GM18499 (cell line): ENCODE measurements around the gene MSH4.
"Not testable (repeated sequence)": the region's sequence is repeated elsewhere in the genome, so short reads cannot be mapped to it uniquely, and the experiment has no call there.

Experiments
- ATAC-seq: cut with Tn5 transposase; IDR thresholded peaks from one replicate; pipeline ENCODE4 v1.9.1; 2021; ENCODE audit warnings: moderate number of reproducible peaks; ENCODE audit not compliant: insufficient read depth, unreplicated experiment

MSH4 gene

GRCh38 chr1:75796376-75797272, at the start of gene MSH4:
MSH4 (plus strand) TSS chr1:75796882; CDS start chr1:75796986, 104 bp downstream.
- no peak for ATAC-seq

DNA sequence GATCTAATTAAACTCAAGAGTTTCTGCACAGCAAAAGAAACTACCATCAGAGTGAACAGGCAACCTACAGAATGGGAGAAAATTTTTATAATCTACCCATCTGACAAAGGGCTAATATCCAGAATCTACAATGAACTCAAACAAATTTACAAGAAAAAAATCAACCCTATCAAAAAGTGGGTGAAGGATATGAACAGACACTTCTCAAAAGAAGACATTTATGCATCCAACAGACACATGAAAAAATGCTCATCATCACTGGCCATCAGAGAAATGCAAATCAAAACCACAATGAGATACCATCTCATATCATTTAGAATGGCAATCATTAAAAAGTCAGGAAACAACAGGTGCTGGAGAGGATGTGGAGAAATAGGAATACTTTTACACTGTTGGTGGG, 39.5 kb upstream of the MSH4 start:
- not testable (repeated sequence) for ATAC-seq

DNA sequence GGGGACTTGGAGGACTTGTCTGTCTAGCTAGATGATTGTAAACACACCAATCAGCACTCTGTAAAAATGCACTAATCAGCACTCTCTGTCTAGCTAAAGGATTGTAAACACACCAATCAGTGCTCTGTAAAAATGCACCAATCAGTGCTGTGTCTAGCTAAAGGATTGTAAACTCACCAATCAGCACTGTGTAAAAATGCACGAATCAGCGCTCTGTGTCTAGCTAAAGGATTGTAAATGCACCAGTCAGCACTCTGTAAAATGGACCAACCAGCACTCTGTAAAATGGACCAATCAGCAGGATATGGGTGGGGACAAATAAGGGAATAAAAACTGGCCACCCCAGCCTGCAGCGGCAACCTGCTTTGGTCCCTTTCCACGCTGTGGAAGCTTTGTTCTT, 38.1 kb upstream of the MSH4 start:
- ATAC-seq, result not testable (repeated sequence)

GRCh38 chr1:75764057-75764655, 32.5 kb upstream of the MSH4 start:
- no peak for ATAC-seq

- no peak for ATAC-seq
Observed at GRCh38 chr1:75765697-75766355, 30.9 kb upstream of the MSH4 start.

DNA sequence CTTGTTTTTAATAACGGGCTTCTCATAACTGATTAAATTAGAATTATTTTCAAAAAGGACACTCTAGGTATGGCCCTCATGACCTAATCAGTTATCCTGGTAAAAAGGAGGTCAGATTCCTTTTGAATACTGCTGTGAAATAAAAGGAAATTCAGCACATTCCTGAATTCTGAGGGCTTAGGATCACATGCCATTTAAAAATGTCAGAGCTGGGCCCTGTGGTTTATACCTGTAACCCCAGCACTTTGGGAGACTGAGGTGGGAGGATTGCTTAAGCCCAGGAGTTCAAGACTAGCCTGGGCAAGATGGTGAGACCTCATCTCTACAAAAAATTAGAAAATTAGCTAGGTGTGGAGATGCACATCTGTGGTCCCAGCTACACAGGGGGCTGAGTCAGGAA, 28.7 kb upstream of the MSH4 start:
- ATAC-seq, result no peak

DNA sequence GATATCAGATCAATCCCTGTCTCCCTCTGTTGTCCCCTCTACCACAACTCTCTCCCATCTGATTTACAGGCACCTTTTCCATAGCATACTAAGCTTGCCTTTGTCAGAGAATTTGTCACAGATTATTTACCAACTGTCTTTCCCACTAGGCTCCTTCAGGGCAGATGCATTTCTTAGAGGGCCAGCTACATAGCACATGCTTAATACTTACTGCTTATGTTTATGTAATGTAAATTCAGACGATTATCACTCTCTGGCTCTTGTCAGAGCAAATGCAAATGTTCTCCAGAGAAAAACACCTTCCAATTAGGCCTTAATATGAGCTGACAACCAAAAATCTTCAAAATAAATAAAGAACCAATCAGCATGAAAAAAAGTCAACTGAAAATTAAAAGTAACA, 25.9 kb upstream of the MSH4 start:
- no peak for ATAC-seq

GRCh38 chr1:75771978-75772377, 24.7 kb upstream of the MSH4 start:
- ATAC-seq, result no peak

GRCh38 chr1:75777812-75778211, 18.9 kb upstream of the MSH4 start:
- not testable (repeated sequence) for ATAC-seq

DNA sequence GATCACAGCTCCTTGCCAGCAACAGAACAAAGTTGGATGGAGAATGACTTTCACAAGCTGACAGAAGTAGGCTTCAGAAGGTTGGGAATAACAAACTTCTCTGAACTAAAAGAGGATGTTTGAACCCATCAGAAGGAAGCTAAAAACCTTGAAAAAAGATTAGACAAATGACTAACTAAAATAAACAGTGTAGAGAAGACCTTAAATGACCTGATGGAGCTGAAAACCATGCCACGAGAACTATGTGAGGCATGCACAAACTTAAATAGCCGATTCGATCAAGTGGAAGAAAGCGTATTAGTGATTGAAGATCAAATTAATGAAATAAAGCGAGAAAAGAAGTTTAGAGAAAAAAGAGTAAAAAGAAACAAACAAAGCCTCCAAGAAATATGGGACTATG, 18.0 kb upstream of the MSH4 start:
- ATAC-seq, result not testable (repeated sequence)

GRCh38 chr1:75780183-75780582, 16.5 kb upstream of the MSH4 start:
- not testable (repeated sequence) for ATAC-seq

DNA sequence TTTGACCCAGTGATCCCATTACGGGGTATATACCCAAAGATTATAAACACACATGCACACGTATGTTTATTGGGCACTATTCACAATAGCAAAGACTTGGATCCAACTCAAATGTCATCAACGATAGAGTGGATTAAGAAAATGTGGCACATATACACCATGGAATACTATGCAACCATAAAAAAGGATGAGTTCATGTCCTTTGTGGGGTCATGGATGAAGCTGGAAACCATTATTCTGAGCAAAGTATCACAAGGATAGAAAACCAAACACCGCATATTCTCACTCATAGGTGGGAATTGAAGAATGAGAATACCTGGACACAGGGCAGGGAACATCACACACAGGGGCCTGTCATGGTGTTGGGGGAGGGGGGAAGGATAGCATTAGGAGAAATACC, 12.8 kb upstream of the MSH4 start:
- not testable (repeated sequence) for ATAC-seq

DNA sequence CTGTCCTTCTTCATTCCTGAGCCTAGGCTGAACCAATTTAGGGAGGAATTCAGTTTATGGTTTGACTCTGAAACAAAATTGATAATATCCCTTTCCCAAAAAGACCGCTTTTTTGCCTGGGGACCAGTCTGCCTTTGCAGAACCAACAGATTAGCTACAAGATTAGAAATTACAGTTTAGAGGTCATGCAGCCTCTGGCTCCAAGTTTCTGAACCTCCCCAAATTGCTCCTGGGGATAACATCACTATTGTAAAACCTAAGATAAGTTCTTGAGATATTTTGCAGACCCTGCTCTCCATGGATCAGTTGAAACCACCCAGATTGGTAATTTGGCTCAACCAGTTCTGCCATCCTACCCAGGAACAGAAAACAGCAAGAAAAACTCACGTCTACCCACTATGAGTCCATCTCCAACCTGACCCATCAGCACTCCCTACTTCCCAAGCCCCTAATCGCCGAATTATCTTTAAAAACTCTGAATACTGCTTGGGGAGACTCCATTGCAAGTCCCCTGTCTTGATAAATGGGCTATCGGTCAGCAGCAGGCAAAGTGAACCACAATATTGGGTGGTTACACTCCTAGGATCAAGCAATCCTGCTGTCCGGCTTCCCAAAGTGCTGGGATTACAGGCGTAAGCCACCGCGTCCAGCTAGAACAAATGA, 11.2 kb upstream of the MSH4 start:
- ATAC-seq, result peak; percentile 16

GRCh38 chr1:75785983-75786853, 10.5 kb upstream of the MSH4 start, which contains the start of gene RABGGTB:
RABGGTB (plus strand) TSS chr1:75786256; CDS start chr1:75786272, 16 bp downstream.
- peak; percentile 53 for ATAC-seq

DNA sequence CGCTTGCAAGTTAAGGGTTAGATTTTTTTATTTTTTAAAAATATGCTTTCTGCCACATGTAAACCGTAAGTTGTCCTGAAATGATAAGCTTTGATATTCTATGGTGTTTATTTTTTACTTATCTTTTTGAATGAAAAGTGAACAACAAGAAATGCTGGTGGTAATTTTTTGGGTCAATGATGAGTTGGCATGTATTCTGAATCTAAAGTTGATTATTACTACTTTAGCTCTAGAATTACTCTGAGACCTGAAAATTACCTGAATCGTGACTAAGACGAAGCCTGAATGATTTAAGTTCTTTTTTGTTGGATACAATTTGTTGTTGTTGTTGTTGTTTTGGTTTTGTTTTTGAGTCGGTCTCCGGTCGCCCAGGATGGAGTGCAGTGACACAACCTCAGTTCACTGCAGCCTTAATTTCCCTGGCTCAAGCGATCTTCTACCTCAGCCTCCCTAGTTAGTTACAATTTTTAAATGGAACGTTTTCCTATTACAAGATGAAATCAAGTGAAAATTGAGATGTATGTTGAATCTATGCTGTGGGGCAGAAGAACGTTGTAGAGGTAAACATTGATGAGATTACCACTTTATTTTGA, 9.7 kb upstream of the MSH4 start:
- ATAC-seq, result no peak

- ATAC-seq, result no peak
Observed at GRCh38 chr1:75787524-75787923, 9.2 kb upstream of the MSH4 start.

DNA sequence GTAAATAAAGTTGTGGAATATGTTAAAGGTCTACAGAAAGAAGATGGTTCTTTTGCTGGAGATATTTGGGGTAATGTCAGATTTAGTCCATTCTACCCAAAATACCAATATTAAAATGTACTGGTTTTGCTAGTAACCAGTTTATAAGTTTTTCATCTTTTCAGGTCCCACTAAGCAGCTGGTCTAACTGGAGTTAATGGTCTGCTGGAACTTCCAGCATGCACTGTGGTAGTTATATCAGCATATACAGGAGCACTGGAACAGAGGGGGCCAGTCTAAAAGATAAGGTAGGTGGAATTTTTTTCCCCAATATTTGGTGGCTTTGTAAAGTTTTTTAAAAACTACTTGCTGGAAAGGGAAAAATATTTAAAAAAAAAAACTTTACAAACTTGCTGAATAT, 6.7 kb upstream of the MSH4 start:
- ATAC-seq, result no peak

- no peak for ATAC-seq
Observed at GRCh38 chr1:75791022-75791421, 5.7 kb upstream of the MSH4 start.

DNA sequence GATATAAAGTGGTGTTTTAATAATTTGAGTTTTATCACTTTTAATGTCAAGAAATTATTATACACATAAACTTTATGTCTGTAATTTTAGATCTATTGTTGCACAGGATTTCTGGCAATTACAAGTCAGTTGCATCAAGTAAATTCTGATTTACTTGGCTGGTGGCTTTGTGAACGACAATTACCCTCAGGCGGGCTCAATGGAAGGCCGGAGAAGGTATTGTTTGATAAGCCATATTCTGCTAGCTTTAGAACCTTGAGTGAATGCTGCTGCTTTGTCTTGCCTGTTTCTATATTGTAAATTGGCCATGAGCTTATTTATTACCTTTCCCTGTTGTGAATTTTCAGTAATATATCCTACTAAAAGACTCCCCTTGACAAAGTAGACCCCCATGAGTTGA, 4.6 kb upstream of the MSH4 start:
- no peak for ATAC-seq
